ENCODE measurements around the gene NUDT4. TPM values are rescaled to one million over a fixed set of nuclear protein-coding genes. Genes with fewer than 3 reads are reported as not detected.

The NUDT4 gene
- total RNA-seq, 1 experiment from 2014 or later = 51.0 TPM

GRCh38 chr12:93425736-93426411 lies 48.1 kb downstream of the NUDT4 start:
- Histone ChIP-seq H3K4me3 (no peak overlapping the region), H2AFZ (no peak overlapping the region), H4K20me1 (ENCODE audit: insufficient read depth) (peaks cover 87% of the 10 kb centered on the region), H3K4me1 (replicated peaks; ENCODE audit: insufficient read depth) (no peaks in the 10 kb centered on the region; the same call in 1 of the 2 replicates), H3K79me2 (ENCODE audit: low read depth) (peaks cover 96% of the 10 kb centered on the region), H3K36me3 (ENCODE audit: low read depth) (no peaks in the 10 kb centered on the region), H3F3A (ENCODE audit: insufficient read depth, low read depth) (peaks cover 16% of the 10 kb centered on the region; the same call in 1 of the 2 replicates), H3K4me2 (no peak overlapping the region), H3K9me3 (ENCODE audit: insufficient read depth, low read depth) (no peaks in the 10 kb centered on the region), H3K27me3 (ENCODE audit: insufficient read depth, low read depth) (no peaks in the 10 kb centered on the region), H3K9me2 (ENCODE audit: insufficient read depth) (no peaks in the 10 kb centered on the region), H3K27ac (no peak overlapping the region)
- BruUV-seq (replicated peaks) = no TSS peak
- ChIA-PET POLR2A (ENCODE audit: unreplicated experiment) (interaction anchor here (0.7 kb wide), 1 partner anchor 12 kb away, joined by 4 read pairs; no protein-coding TSS in a partner anchor), CTCF (no interaction called here)
- DNase-seq = no peak
- TF ChIP-seq EZH2 (IDR thresholded peaks at IDR 0.05; ENCODE audit: low read depth) = no peak
- TF ChIP-seq CTCF (conservative IDR thresholded peaks at IDR 0.05) = no peak
- intact Hi-C loops (cut with micrococcal nuclease; ENCODE audit: unreplicated experiment) = no loop called here

- intact Hi-C loops (cut with micrococcal nuclease; ENCODE audit: unreplicated experiment) = no loop called here
- no peaks in the 10 kb centered on the region for H3K27me3 ChIP-seq (ENCODE audit: insufficient read depth, low read depth)
- ChIA-PET CTCF (no interaction called here), POLR2A (ENCODE audit: unreplicated experiment) (interaction anchor here (0.7 kb wide), 1 partner anchor 12 kb away, joined by 4 read pairs; no protein-coding TSS in a partner anchor)
- no TSS peak for BruUV-seq (replicated peaks)
- no peak overlapping the region for H3K4me3 ChIP-seq
- no peak overlapping the region for H3K27ac ChIP-seq
- peaks cover 88% of the 10 kb centered on the region for H4K20me1 ChIP-seq (ENCODE audit: insufficient read depth)
- no peak for DNase-seq
- H3K9me3 ChIP-seq (ENCODE audit: insufficient read depth, low read depth) = no peaks in the 10 kb centered on the region
- H3F3A ChIP-seq (ENCODE audit: insufficient read depth, low read depth) = peaks cover 16% of the 10 kb centered on the region; the same call in 1 of the 2 replicates
- no peaks in the 10 kb centered on the region for H3K9me2 ChIP-seq (ENCODE audit: insufficient read depth)
- H3K4me1 ChIP-seq (replicated peaks; ENCODE audit: insufficient read depth) = no peaks in the 10 kb centered on the region; the same call in 1 of the 2 replicates
- H3K79me2 ChIP-seq (ENCODE audit: low read depth) = peaks cover 97% of the 10 kb centered on the region
- H2AFZ ChIP-seq = no peak overlapping the region
- H3K36me3 ChIP-seq (ENCODE audit: low read depth) = no peaks in the 10 kb centered on the region
- H3K4me2 ChIP-seq = no peak overlapping the region
- TF ChIP-seq CTCF (conservative IDR thresholded peaks at IDR 0.05) (no peak), EZH2 (IDR thresholded peaks at IDR 0.05; ENCODE audit: low read depth) (no peak)
These were observed 48.7 kb downstream of the NUDT4 start for GRCh38 chr12:93426412-93426805.

DNA sequence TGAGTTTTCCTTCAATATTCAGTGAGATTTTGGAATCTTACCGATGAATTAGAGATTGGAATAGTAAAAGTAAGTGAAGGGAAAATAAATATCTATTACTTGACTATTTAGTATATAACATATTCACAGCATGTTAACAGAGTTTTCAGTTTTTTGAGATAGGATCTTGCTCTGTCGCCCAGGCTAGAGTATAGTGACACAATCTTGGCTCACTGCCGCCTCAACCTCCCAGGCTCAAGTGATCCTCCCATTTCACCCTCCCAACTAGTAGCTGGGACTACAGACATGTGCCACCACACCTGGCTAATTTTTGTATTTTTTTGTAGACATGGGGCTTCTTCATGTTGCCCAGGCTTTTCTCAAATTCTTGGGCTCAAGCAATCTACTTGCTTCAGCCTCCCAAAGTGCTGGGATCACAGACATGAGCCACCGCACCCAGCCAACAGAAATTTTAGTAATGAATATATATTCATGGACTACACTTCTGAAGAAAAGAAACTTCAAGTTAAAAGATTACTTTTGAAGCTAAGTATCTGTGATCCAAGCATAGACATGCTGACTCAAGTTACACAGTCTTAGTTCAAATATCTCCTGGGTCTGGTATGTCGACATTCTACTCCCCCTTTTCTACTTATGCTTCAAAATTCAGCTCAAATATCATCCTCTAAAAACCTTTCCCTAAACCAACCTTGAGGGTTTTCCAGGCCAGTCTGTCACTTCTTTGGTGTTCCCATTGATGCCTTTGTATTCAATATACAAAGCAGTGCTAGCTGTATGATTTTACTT lies 50.2 kb downstream of the NUDT4 start:
- peaks cover 92% of the 10 kb centered on the region for H4K20me1 ChIP-seq (ENCODE audit: insufficient read depth)
- no peaks in the 10 kb centered on the region; the same call in 1 of the 2 replicates for H3K4me1 ChIP-seq (replicated peaks; ENCODE audit: insufficient read depth)
- no peak overlapping the region for H3K27ac ChIP-seq
- H3F3A ChIP-seq (ENCODE audit: insufficient read depth, low read depth) = peaks cover 9% of the 10 kb centered on the region; the same call in 1 of the 2 replicates
- H3K9me2 ChIP-seq (ENCODE audit: insufficient read depth) = no peaks in the 10 kb centered on the region
- peaks cover 97% of the 10 kb centered on the region for H3K79me2 ChIP-seq (ENCODE audit: low read depth)
- DNase-seq = no peak
- intact Hi-C loops (cut with micrococcal nuclease; ENCODE audit: unreplicated experiment) = no loop called here
- POLR2A ChIA-PET (ENCODE audit: unreplicated experiment) = interaction anchor here (0.6 kb wide), 1 partner anchor 414 kb away, joined by 37 read pairs; no protein-coding TSS in a partner anchor
- no peak overlapping the region for H3K4me2 ChIP-seq
- CTCF ChIA-PET = interaction anchor here (0.5 kb wide), 1 partner anchor 8 kb away, joined by 3 read pairs; no protein-coding TSS in a partner anchor
- no peak overlapping the region for H3K4me3 ChIP-seq
- no peaks in the 10 kb centered on the region for H3K36me3 ChIP-seq (ENCODE audit: low read depth)
- no peaks in the 10 kb centered on the region for H3K27me3 ChIP-seq (ENCODE audit: insufficient read depth, low read depth)
- no peaks in the 10 kb centered on the region for H3K9me3 ChIP-seq (ENCODE audit: insufficient read depth, low read depth)
- TF ChIP-seq EZH2 (IDR thresholded peaks at IDR 0.05; ENCODE audit: low read depth) (no peak), CTCF (conservative IDR thresholded peaks at IDR 0.05) (no peak)
- no TSS peak for BruUV-seq (replicated peaks)
- H2AFZ ChIP-seq = no peak overlapping the region

Data from PC-9 (cell line).